ENCODE results near the gene SOX13.

SOX13 gene

GRCh38 chr1:204152310-204153044 lies 79.6 kb downstream of the SOX13 start:
- DNase-seq (ENCODE audit: low read depth) = no peak
- peak overlapping the region; percentile 67 for H3K4me3 ChIP-seq (ENCODE audit: low read depth, low read length)
- TF ChIP-seq CTCF (conservative IDR thresholded peaks at IDR 0.05; ENCODE audit: low read depth, low read length) = no peak

GRCh38 chr1:204153667-204154066 lies 80.8 kb downstream of the SOX13 start:
- DNase-seq (ENCODE audit: low read depth) = no peak
- TF ChIP-seq CTCF (conservative IDR thresholded peaks at IDR 0.05; ENCODE audit: low read depth, low read length) = no peak
- no peak overlapping the region for H3K4me3 ChIP-seq (ENCODE audit: low read depth, low read length)

- DNase-seq (ENCODE audit: low read depth) = no peak
- no peak overlapping the region for H3K4me3 ChIP-seq (ENCODE audit: low read depth, low read length)
- TF ChIP-seq CTCF (conservative IDR thresholded peaks at IDR 0.05; ENCODE audit: low read depth, low read length) = no peak
Measured at GRCh38 chr1:204154568-204155255, 81.8 kb downstream of the SOX13 start.

- no peak overlapping the region for H3K4me3 ChIP-seq (ENCODE audit: low read depth, low read length)
- no peak for TF ChIP-seq CTCF (conservative IDR thresholded peaks at IDR 0.05; ENCODE audit: low read depth, low read length)
- no peak for DNase-seq (ENCODE audit: low read depth)
Measured at GRCh38 chr1:204155881-204156280, 83.0 kb downstream of the SOX13 start.

GRCh38 chr1:204157962-204158361 lies 85.0 kb downstream of the SOX13 start:
- no peak for TF ChIP-seq CTCF (conservative IDR thresholded peaks at IDR 0.05; ENCODE audit: low read depth, low read length)
- no peak for DNase-seq (ENCODE audit: low read depth)
- no peak overlapping the region for H3K4me3 ChIP-seq (ENCODE audit: low read depth, low read length)

GRCh38 chr1:204161609-204162493 lies 88.9 kb downstream of the SOX13 start:
- H3K4me3 ChIP-seq (ENCODE audit: low read depth, low read length) = no peak overlapping the region
- TF ChIP-seq CTCF (conservative IDR thresholded peaks at IDR 0.05; ENCODE audit: low read depth, low read length) = no peak
- no peak for DNase-seq (ENCODE audit: low read depth)

All from choroid plexus epithelial cell (primary cell).